ENCODE results near the gene RAP1GAP2. TPM values are rescaled to one million over a fixed set of nuclear protein-coding genes. Genes with fewer than 3 reads are reported as not detected.

The RAP1GAP2 gene
- total RNA-seq = 11.1 and 31.1 TPM in 2 replicates

DNA sequence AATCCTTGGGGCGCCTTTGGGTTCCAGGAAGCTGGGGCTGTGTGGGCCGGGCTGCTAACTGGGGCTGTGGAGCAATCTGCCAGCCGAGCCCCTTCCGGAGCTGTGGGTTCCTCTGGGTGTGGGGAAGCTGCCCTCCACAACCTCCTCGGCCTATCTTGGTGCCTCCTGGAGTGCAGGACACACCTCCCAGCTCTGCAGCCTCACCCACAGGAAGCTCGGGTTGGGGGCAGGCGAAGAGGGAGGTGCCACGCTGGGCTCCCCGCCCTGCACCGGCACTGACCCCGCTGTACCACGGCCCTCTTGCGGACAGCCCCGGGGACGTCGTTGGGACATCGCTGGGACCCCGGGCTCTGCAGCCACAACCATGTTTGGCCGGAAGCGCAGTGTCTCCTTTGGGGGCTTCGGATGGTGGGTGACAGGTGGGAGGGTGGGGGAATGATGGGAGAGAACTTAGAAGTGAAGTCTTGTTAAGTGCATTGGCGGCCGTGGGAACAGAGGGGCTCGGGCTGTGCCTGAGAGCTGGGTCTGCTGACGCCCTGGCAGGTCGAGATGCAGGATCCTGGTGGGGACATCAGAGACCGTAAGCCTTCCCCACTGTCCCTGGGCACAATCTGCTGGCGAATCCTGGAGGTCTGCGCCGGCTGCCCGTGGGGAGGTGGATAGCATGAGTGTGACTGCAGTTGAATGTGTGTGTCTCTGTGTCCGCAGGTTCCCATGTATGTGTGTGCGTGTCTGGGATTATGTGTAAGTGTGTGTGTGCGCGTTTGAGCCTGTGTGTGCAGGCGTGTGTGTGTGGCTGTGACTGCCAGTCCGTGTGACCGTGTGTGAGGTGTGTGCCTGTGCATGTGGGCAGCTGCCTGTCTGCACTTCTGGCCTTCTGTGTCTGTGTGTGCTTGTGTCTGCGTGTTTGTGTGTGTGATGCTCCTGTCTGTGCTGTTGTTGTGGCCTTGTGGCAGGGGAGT lies at the start of gene RAP1GAP2:
Gene RAP1GAP2, plus strand, starts transcription at position 275 of the 962 bp plus-strand sequence. Its CDS starts 90 bp downstream, at position 365.

DNA sequence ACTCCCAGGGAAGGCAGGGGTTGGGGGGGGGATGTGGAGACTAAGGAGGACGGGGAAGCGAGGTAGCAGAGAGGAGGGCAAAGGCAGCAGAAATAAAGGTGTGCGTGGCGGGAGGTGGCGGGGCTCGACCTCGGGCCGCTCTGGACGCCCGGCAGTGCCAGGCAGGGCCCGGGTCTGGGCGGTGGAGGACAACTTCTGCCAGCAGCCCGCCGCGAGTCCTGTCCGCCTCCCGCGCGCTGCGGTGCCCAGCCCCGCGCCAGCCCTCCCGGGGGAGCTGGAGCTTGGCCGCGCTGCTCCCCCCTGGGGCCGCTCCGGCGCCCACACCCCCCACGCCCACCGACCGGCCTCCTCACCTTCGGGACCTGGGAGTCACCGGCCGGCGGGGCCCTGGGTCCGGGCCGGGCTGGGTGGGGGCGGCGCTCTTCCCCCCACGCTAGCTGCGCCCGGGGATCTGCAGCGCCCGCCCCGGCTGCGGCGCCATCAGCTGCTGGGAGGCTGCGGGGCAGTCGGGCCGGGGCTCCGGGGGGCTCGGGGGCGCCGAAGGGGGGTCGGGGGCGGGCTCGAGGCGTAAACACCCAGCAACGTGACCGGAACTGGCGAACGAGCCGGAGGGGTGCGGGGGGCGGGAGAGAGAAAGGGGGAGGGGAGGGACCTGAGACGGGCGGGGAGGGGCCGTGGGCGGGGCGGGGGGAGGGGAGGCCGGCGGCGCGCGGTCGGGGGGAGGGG lies 47.0 kb upstream of the RAP1GAP2 start, which contains the start of gene CCDC92B:
Gene CCDC92B, minus strand, starts transcription at position 595 of the 726 bp plus-strand sequence. CDS start 14,507 bp downstream, outside the sequence.

DNA sequence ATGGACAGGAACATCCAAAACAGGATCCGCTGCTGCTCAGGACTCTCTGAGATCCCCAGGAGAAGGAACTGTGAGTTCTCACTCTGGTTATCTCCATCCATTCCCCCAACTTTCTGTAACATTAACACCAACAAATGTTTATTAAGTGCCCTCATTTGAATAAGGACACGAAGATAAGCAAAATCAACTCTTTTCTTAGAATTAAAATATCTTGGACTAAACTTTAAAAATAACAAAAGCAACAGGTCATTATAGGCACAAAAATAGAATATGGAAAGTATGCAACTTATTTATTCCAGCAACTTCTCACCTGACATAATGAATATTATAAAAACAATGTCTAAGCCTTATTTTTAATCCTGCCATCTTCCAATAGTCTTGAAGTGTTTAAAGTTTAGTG lies 267.3 kb downstream of the RAP1GAP2 start, which contains the start of gene OR1D5:
Gene OR1D5, minus strand, starts transcription at position 101 of the 400 bp plus-strand sequence. Its CDS starts 0 bp downstream, at position 101.

Other genes with a start within 250 kb of the RAP1GAP2 start
- 79.3 and 105 TPM in 2 replicates for gene PAFAH1B1, start 202.8 kb upstream of the RAP1GAP2 start, total RNA-seq
- gene CLUH, start 84.7 kb upstream of the RAP1GAP2 start, total RNA-seq = 75.7 and 78.6 TPM in 2 replicates
- 0.24 TPM in 1 of 2 replicates, not detected in the other for gene CCDC92B, start 46.8 kb upstream of the RAP1GAP2 start, total RNA-seq